Measurements from ENCODE around the gene FBXO2.

The FBXO2 gene

DNA sequence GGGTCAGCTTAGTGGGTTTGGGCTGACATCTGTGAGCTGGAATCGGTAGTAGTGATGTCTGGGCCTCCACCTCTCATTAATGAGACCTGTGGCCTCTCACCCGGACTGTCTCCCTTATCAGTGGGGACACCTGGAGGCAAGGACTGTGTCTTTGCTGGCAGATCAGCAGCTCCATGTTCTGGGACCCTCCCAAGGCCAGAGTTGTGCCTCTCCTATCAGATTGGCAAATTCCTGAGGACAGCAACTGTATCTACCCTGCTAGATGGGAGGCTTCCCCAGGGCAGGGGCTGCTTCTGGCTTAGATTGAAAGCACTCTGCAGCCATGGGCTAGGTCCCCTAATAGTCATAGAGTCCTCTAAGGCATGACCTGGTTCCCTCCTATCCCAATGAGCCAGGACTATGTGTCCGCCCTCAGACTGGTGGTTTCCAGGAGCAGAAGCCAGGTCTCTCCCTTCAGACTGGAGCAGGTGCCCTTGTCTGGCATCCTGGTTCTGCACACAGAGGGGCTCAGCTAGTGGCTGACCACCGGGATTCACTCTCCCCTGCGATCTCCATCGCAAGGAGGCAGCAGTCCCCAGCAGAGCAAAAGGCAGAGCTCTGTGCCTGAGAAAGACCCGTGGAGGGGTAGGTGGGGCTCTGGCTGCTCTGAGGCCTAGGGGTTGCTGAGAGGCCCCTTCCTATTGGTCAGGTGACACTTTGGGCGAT, 43.1 kb upstream of the FBXO2 start:
- Histone ChIP-seq H3K4me2 (peak overlapping the region in 8 of 11 experiments; percentile 10 to 94 (median 50); a peak in 16 of 22 replicates), H3K4me3 (no peak overlapping the region), H4K20me1 (peaks cover 0 to 100% (median 92%) of the 10 kb centered on the region in 11 experiments; a peak in 18 of 22 replicates), H3K9me3 (replicated peaks in 1 of 11) (no peaks in the 10 kb centered on the region), H3K4me1 (peaks cover 37 to 98% (median 93%) of the 10 kb centered on the region in 10 experiments), H3K36me3 (peaks cover 0 to 61% (median 26%) of the 10 kb centered on the region in 11 experiments; a peak in 14 of 22 replicates), H3K27me3 (peaks cover 0 to 22% (median 0%) of the 10 kb centered on the region in 11 experiments; a peak in 6 of 22 replicates), H3K9ac (peak overlapping the region in 3 of 11 experiments; percentile 1 to 24 (median 12); a peak in 3 of 22 replicates), H3K27ac (peak overlapping the region in 1 of 11 experiments; percentile 12; a peak in 1 of 22 replicates)
- TF ChIP-seq Cebpa-rat (IDR thresholded peaks at IDR 0.05), result no peak

DNA sequence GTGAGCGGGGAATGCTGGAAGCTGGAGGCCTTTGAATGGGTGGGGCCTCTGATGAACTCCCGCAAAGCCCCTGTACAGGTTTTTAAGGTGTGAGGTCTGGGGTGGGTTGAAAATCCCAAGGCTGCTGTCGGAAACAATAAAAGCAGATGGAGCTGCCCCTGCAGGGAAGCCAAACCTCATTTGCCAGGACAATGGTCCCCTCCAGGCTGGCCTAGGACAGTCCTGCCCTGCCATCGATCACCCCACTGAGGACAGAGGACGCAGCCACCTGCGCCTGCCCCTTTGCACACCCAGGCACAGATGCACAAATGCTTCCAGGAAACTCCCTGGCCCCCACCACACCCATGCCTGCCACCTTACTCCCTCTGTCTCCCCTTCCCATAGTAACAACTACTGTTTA, 41.6 kb upstream of the FBXO2 start:
- Histone ChIP-seq H4K20me1 (peaks cover 0 to 92% (median 78%) of the 10 kb centered on the region in 11 experiments; a peak in 18 of 22 replicates), H3K4me3 (no peak overlapping the region), H3K9ac (peak overlapping the region in 2 of 11 experiments; percentile 9 to 16; a peak in 1 of 22 replicates), H3K27me3 (peaks cover 0 to 28% (median 0%) of the 10 kb centered on the region in 11 experiments; a peak in 6 of 22 replicates), H3K4me2 (peak overlapping the region in 5 of 11 experiments; percentile 2 to 91 (median 24); a peak in 8 of 22 replicates), H3K27ac (no peak overlapping the region), H3K4me1 (peaks cover 40 to 89% (median 78%) of the 10 kb centered on the region in 10 experiments), H3K9me3 (replicated peaks in 1 of 11) (no peaks in the 10 kb centered on the region), H3K36me3 (peaks cover 0 to 50% (median 19%) of the 10 kb centered on the region in 11 experiments; a peak in 11 of 22 replicates)
- no peak for TF ChIP-seq Cebpa-rat (IDR thresholded peaks at IDR 0.05)

DNA sequence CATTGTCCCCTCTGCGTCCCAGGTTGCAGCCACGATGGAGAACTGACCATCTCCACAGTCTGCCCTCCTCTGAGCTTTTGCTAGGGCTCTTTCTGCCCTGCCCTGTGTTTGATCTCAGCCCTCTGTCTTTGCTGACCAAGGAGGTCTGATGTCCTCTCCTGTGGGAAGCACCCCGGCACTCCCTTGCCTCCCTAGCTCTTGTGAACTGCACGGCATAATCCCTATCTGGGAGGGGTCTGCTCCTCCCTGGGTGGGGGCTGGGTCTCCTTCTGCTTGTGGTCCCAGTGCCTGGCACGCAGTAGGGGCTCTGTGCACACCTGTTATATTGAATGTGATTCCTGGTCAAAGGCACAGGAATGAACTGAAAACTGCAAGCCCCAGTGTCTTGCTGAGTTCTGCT, 39.7 kb upstream of the FBXO2 start:
- H3K36me3 ChIP-seq, result peaks cover 0 to 47% (median 19%) of the 10 kb centered on the region in 11 experiments; a peak in 11 of 22 replicates
- H3K27ac ChIP-seq, result peak overlapping the region in 7 of 11 experiments; percentile 56 to 100 (median 100); a peak in 13 of 22 replicates
- peaks cover 47 to 88% (median 75%) of the 10 kb centered on the region in 10 experiments for H3K4me1 ChIP-seq
- peaks cover 0 to 21% (median 0%) of the 10 kb centered on the region in 11 experiments; a peak in 6 of 22 replicates for H3K27me3 ChIP-seq
- no peak for TF ChIP-seq Cebpa-rat (IDR thresholded peaks at IDR 0.05)
- H4K20me1 ChIP-seq, result peaks cover 0 to 73% (median 58%) of the 10 kb centered on the region in 11 experiments; a peak in 18 of 22 replicates
- H3K9ac ChIP-seq, result peak overlapping the region in 8 of 11 experiments; percentile 52 to 100 (median 100); a peak in 16 of 22 replicates
- H3K4me3 ChIP-seq, result peak overlapping the region in 7 of 10 experiments; percentile 75 to 93 (median 91); a peak in 9 of 20 replicates
- H3K9me3 ChIP-seq (replicated peaks in 1 of 11), result no peaks in the 10 kb centered on the region
- H3K4me2 ChIP-seq, result peak overlapping the region; percentile 76 to 99 (median 92)

DNA sequence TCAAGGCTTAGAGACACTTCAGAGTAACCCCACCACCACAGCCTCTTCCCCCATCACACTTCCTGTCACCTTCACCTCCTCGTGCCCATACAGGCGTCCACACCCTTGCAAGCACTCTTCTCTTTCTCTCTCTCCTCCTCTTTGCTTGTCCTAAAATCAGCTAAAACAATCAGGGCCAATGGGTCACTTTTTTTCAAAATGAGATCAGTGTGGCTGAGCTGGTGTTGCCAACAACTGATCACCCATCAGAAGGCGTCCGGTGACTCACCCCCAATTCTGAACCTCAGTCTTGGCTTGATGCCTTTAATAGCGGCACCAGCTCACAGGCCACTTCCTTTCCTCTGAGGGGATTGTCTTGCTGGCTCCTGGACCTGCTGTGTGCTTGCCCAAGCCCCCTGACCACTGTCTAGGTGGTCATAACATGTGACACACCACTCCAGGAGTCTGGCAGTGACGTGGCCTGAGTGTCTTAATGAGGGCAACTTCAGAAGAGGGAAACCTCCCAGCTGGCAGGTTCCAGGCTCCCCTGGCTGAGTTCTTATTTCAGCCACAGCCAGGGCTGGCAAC, 38.9 kb upstream of the FBXO2 start:
- no peak for TF ChIP-seq Cebpa-rat (IDR thresholded peaks at IDR 0.05)
- Histone ChIP-seq H3K27me3 (peaks cover 0 to 21% (median 0%) of the 10 kb centered on the region in 11 experiments; a peak in 6 of 22 replicates), H3K4me2 (peak overlapping the region; percentile 76 to 99 (median 92)), H3K9me3 (replicated peaks in 1 of 11) (no peaks in the 10 kb centered on the region), H3K4me1 (peaks cover 47 to 88% (median 75%) of the 10 kb centered on the region in 10 experiments), H3K4me3 (peak overlapping the region in 8 of 10 experiments; percentile 75 to 99 (median 91); a peak in 15 of 20 replicates), H3K36me3 (peaks cover 0 to 41% (median 19%) of the 10 kb centered on the region in 11 experiments; a peak in 11 of 22 replicates), H3K9ac (peak overlapping the region in 9 of 11 experiments; percentile 83 to 100 (median 100); a peak in 17 of 22 replicates), H4K20me1 (peaks cover 0 to 65% (median 50%) of the 10 kb centered on the region in 11 experiments; a peak in 18 of 22 replicates), H3K27ac (peak overlapping the region in 8 of 11 experiments; percentile 28 to 100 (median 100); a peak in 17 of 22 replicates)

DNA sequence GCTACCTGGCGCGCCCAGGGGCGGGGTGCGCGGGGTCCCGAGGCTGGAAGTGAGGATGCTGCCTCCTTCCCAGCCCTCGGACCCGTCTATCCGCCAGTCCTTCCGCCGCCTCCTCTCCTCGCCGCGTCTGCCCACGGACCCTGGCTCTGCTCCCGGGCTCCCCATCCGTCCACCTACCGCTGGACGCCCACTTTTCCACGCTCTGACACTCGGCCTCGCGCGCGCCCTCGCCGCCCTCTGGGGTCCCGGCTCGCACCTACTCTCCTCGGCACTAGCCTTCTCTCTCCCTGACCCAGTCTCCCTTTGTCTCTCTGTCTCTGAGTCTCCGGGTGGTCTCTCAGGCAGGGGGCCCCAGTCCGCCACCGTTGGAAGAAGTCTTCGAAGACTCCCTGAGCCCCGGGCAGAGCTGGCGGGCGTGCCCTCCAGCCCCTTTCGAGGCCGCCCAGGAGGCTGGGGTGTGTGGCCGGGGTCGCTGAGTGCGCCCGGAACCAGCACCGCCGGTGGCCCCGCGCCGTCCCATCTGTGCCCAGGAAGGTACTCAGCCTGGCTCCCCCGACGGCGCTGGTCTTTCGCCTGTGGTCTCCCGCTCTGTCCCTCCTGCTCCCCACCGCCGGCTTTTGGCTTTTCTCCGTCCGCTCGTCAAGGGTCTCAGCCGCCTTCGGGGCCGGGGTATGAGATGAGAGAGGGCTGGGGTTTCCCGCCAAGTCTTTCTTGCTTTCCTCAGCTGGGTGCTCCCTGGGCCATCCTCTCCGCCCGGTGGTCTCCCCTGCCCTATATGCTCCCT, 37.9 kb upstream of the FBXO2 start:
- Histone ChIP-seq H3K9ac (peak overlapping the region; percentile 3 to 100 (median 99); a peak in 21 of 22 replicates), H3K9me3 (replicated peaks in 1 of 11) (no peaks in the 10 kb centered on the region), H3K4me3 (peak overlapping the region; percentile 66 to 99 (median 90)), H3K36me3 (peaks cover 0 to 39% (median 19%) of the 10 kb centered on the region in 11 experiments; a peak in 11 of 22 replicates), H3K27ac (peak overlapping the region in 9 of 11 experiments; percentile 45 to 100 (median 100); a peak in 19 of 22 replicates), H3K27me3 (peaks cover 0 to 21% (median 0%) of the 10 kb centered on the region in 11 experiments; a peak in 6 of 22 replicates), H3K4me1 (peaks cover 44 to 88% (median 75%) of the 10 kb centered on the region in 10 experiments), H4K20me1 (peaks cover 0 to 57% (median 40%) of the 10 kb centered on the region in 11 experiments; a peak in 18 of 22 replicates), H3K4me2 (peak overlapping the region; percentile 76 to 99 (median 92))
- TF ChIP-seq Cebpa-rat (IDR thresholded peaks at IDR 0.05), result no peak

DNA sequence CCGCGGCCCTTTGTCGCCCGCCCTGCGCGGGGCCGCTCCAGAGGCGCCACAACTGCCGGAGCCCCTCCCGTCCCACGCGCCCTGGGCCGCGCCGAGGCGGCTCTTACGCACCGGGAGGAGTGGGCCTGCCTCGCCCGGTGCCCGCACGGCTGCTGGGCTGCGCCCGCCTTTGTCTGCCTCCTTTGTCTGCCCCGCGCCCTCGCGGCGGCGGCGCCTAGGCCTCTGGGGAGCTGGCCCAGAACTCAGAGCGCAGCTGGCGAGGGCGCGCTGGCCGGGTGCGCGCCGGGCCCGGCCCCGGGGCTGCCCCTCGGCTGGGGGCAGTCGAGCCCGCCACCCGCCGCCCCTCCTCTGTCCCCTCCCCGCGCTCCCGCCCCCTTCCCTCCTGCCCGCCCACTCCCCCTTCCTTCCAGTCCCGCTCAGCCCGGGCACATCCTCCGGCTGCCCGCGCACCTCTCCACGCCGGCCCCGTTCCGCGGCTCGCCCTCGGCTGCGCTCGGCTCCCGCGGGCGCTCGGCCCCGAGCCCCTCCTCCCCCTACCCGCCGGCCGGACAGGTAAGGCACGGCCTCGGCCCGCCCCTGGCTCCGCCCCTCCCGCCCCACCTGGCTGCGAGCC, 37.2 kb upstream of the FBXO2 start, which contains the start of gene DRAXIN:
DRAXIN (plus strand) TSS at position 409 of the 613 bp plus-strand sequence. CDS start 14,549 bp downstream, outside the sequence.
- Histone ChIP-seq H3K4me2 (peak within 1 kb of the TSS; percentile 88 to 99 (median 95)), H3K27ac (peak within 1 kb of the TSS; percentile 27 to 100 (median 99); a peak in 21 of 22 replicates), H3K36me3 (peaks cover 0 to 37% (median 19%) of the 10 kb centered on the region in 11 experiments; a peak in 12 of 22 replicates), H3K4me3 (peak within 1 kb of the TSS; percentile 66 to 99 (median 90)), H3K9me3 (replicated peaks in 1 of 11) (no peaks in the 10 kb centered on the region), H4K20me1 (peaks cover 0 to 50% (median 37%) of the 10 kb centered on the region in 11 experiments; a peak in 18 of 22 replicates), H3K9ac (peak within 1 kb of the TSS; percentile 79 to 100 (median 99)), H3K4me1 (peaks cover 44 to 91% (median 75%) of the 10 kb centered on the region in 10 experiments), H3K27me3 (peaks cover 0 to 21% (median 0%) of the 10 kb centered on the region in 11 experiments; a peak in 6 of 22 replicates)
- no peak for TF ChIP-seq Cebpa-rat (IDR thresholded peaks at IDR 0.05)

All from BLaER1 treated with 17β-estradiol and CSF1 and Interleukin-3, amounts not matched to agents 10 nM and 100 nM (cell line).